Lung (tissue), 12 donors: Measurements from ENCODE around the gene PPP1R36. TPM values are rescaled to one million over a fixed set of nuclear protein-coding genes. Genes with fewer than 3 reads are reported as not detected.

Experiments
- ATAC-seq: fragments of 200-7000 bp; cut with Tn5 transposase; one replicate; pipeline ENCODE4 v1.9.1; 2020; ENCODE audit warnings: moderate number of reproducible peaks; ENCODE audit not compliant: insufficient read depth, low FRiP score
- DNase-seq, 3 donors: peaks; one replicate each; pipeline ENCODE4 v3.0.0-alpha.2; 2013 to 2017
- H3K27ac ChIP-seq, 2 donors: one replicate each; pipeline ENCODE4 v1.5.1; 2013; ENCODE audit warnings: mild to moderate bottlenecking in 2 of 2, moderate library complexity in 2 of 2, control low read depth in 1 of 2, inconsistent platforms in 1 of 2, low read depth in 1 of 2, low read length in 1 of 2
- H3K27me3 ChIP-seq, 3 donors: one replicate each; pipeline ENCODE4 v1.5.1; 2013; ENCODE audit warnings: low read length in 2 of 3; ENCODE audit not compliant: control insufficient read depth in 3 of 3, insufficient read depth in 3 of 3
- H3K36me3 ChIP-seq, 4 donors: one replicate each; pipeline ENCODE4 v1.5.1; 2013; ENCODE audit warnings: low read length in 4 of 4, mild to moderate bottlenecking in 1 of 4, moderate library complexity in 1 of 4; ENCODE audit not compliant: control insufficient read depth in 4 of 4, insufficient read depth in 4 of 4
- H3K4me1 ChIP-seq, 5 donors: one replicate each; pipeline ENCODE4 v1.5.1; 2013; ENCODE audit warnings: low read length in 5 of 5, mild to moderate bottlenecking in 2 of 5, moderate library complexity in 1 of 5; ENCODE audit not compliant: control insufficient read depth in 5 of 5, insufficient read depth in 5 of 5
- H3K4me3 ChIP-seq: one replicate; pipeline ENCODE4 v1.5.1; 2013; ENCODE audit warnings: mild to moderate bottlenecking, control low read depth, moderate library complexity
- H3K9ac ChIP-seq, 2 donors: one replicate each; pipeline ENCODE4 v1.5.1; 2013; ENCODE audit warnings: low read length in 2 of 2, control low read depth in 1 of 2; ENCODE audit not compliant: insufficient read depth in 1 of 2
- H3K9me3 ChIP-seq, 4 donors: one replicate each; pipeline ENCODE4 v1.5.1; 2013; ENCODE audit warnings: low read length in 3 of 4, mild to moderate bottlenecking in 1 of 4, moderate library complexity in 1 of 4; ENCODE audit not compliant: control insufficient read depth in 4 of 4, insufficient read depth in 3 of 4
- CTCF ChIP-seq: IDR thresholded peaks from 2 replicates; pipeline ENCODE4 v1.5.1; 2012; ENCODE audit warnings: mild to moderate bottlenecking; ENCODE audit errors: control extremely low read depth, extremely low read depth
- WGBS, 2 donors: extraction: QIAGEN DNeasy Blood & Tissue Kit; methylation state at CpG; one replicate each; pipeline ENCODE4 v1.1.7; 2013; 5-methylcytosine and 5-hydroxymethylcytosine counted together
- polyA plus RNA-seq, 2 donors: library from polyadenylated mRNA; stranded (reverse); fragments of 200-250 nt; gene quantifications; one replicate each; pipeline ENCODE4 v1.2.1, GENCODE V29; 2013
- total RNA-seq, 2 donors: library from RNA; depleted of rRNA in 1 of 2; stranded (reverse); fragments of >200 nt in 1 of 2; gene quantifications; one replicate each; pipeline ENCODE4 v1.2.1, GENCODE V29; 2014 to 2021
- donor health status: control.
- donor health status: control.
- donor health status: Bipolar disorder and iron deficiency.
- donor health status: healthy.
- donor health status: DM: yes; HTN: yes; CAD: no.

Gene PPP1R36
- total and polyA plus RNA-seq, 4 donors = 1.2 to 3.1 (median 1.9) TPM

DNA sequence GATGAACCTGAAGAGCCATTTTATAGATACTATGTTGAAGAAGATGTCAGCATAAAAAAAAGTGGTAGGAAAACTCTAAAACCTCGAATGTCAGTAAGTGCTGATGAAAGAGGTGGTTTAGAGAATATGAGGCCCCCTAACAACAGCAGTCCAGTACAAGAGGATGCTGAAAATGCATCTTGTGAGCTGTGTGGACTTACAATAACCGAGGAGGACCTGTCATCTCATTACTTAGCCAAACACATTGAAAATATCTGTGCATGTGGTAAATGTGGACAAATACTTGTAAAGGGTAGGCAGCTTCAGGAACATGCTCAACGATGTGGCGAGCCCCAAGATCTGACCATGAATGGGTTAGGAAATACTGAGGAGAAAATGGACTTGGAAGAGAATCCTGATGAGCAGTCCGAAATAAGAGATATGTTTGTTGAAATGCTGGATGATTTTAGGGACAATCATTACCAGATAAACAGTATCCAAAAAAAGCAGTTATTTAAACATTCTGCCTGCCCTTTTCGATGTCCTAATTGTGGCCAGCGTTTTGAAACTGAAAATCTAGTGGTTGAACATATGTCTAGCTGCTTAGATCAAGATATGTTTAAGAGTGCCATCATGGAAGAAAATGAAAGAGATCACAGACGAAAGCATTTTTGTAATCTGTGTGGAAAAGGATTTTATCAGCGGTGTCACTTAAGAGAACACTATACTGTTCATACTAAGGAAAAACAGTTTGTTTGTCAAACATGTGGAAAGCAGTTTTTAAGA is 27.0 kb upstream of the PPP1R36 start:
- H3K9me3 ChIP-seq = no peaks in the 10 kb centered on the region
- DNase-seq (no peak), ATAC-seq (no peak)
- H3K27me3 ChIP-seq = no peaks in the 10 kb centered on the region
- no peak overlapping the region for H3K27ac ChIP-seq
- no peak overlapping the region for H3K9ac ChIP-seq
- WGBS, 2 donors = 80 to 89% methylated on average over 9 of the region's 9 CpGs
- H3K36me3 ChIP-seq = peaks cover 9 to 31% (median 20%) of the 10 kb centered on the region in 4 donors
- TF ChIP-seq CTCF = no peak
- H3K4me3 ChIP-seq = no peak overlapping the region
- H3K4me1 ChIP-seq = peaks cover 0 to 7% (median 0%) of the 10 kb centered on the region in 5 donors

- H3K4me1 ChIP-seq = peaks cover 0 to 7% (median 0%) of the 10 kb centered on the region in 5 donors
- WGBS, 2 donors = 93 to 98% methylated on average over 2 of the region's 2 CpGs
- no peak overlapping the region for H3K27ac ChIP-seq
- no peak for TF ChIP-seq CTCF
- H3K9me3 ChIP-seq = no peaks in the 10 kb centered on the region
- H3K9ac ChIP-seq = no peak overlapping the region
- no peaks in the 10 kb centered on the region for H3K27me3 ChIP-seq
- no peak overlapping the region for H3K4me3 ChIP-seq
- peaks cover 10 to 31% (median 20%) of the 10 kb centered on the region in 4 donors for H3K36me3 ChIP-seq
- no peak for DNase-seq
- ATAC-seq = no peak
These were observed 24.4 kb upstream of the PPP1R36 start for GRCh38 chr14:64525354-64525753.

DNA sequence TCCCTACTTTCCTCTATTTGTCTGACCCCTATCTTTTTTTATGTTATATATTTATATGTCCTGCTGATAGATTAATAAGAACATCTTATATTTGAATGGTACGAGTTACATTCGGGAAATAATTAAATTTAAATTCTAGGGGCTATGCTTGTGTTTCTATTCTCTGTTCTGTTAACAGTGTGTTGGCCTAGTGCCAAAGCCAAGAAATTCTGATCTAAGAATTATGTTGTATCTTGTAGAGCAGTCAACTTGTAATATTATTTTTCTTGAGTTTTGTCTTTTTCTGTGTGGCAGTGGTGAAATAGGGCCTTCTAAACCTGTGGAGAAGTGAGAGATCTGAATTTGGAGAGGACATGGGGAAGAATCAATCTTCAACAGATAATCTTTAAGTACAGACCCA is 18.2 kb upstream of the PPP1R36 start:
- 71 to 78% methylated on average over 2 of the region's 2 CpGs for WGBS, 2 donors
- H3K36me3 ChIP-seq = peaks cover 0 to 3% (median 2%) of the 10 kb centered on the region in 4 donors
- peaks cover 0 to 3% (median 0%) of the 10 kb centered on the region in 5 donors for H3K4me1 ChIP-seq
- H3K27ac ChIP-seq = no peak overlapping the region
- DNase-seq (peak in 1 of 3 donors; percentile 13), ATAC-seq (no peak)
- no peak for TF ChIP-seq CTCF
- H3K9me3 ChIP-seq = no peaks in the 10 kb centered on the region
- H3K4me3 ChIP-seq = no peak overlapping the region
- no peaks in the 10 kb centered on the region for H3K27me3 ChIP-seq
- no peak overlapping the region for H3K9ac ChIP-seq
